ENCODE measurements around the gene SUN1. TPM values are rescaled to one million over a fixed set of nuclear protein-coding genes. Genes with fewer than 3 reads are reported as not detected.

The SUN1 gene
- total and polyA plus RNA-seq, 9 of the 15 experiments (the other 6 are each of a cell fraction or from before 2014, with no cell fraction given), result 36.8 to 132 (median 62.3) TPM

GRCh38 chr7:785416-785815 is 46.9 kb upstream of the SUN1 start:
- intact Hi-C loops (cut with micrococcal nuclease) (loop anchor here (10.0 kb wide), 1 partner anchor 179 kb away; no protein-coding TSS in a partner anchor), in situ Hi-C loops (cut with MboI) (loop anchor here (5.0 kb wide), 1 partner anchor 87 kb away; no protein-coding TSS in a partner anchor)
- no peaks in the 10 kb centered on the region for H3K9me1 ChIP-seq (ENCODE audit: control insufficient read depth, insufficient read depth, low read length)
- no peak overlapping the region for H3K4me3 ChIP-seq
- H4K20me1 ChIP-seq (replicated peaks; ENCODE audit: control insufficient read depth, insufficient read depth, low read length), result no peaks in the 10 kb centered on the region
- FAIRE-seq, result no peak
- H3K9ac ChIP-seq (ENCODE audit: insufficient read depth in 1 of 2, low read depth in 2 of 2, low read length in 2 of 2), result no peak overlapping the region
- no peak overlapping the region; the same call in 2 of the 3 replicates for H3K27ac ChIP-seq (ENCODE audit: extremely low read depth, low read depth, low read length)
- no peaks in the 10 kb centered on the region for H3K27me3 ChIP-seq (ENCODE audit: control insufficient read depth in 2 of 2, insufficient read depth in 2 of 2, low read length in 2 of 2)
- no peaks in the 10 kb centered on the region for H3K79me2 ChIP-seq (ENCODE audit: control insufficient read depth, insufficient read depth, low read length)
- no peak for ATAC-seq
- H3K9me3 ChIP-seq (replicated peaks; ENCODE audit: control insufficient read depth, insufficient read depth, low read depth, low read length), result no peaks in the 10 kb centered on the region
- BruUV-seq (replicated peaks), result no TSS peak
- peaks cover 0 to 6% of the 10 kb centered on the region in 2 experiments; a peak in 1 of 5 replicates for H3K4me1 ChIP-seq (replicated peaks in 1 of 2; ENCODE audit: control insufficient read depth in 2 of 2, insufficient read depth in 2 of 2, low read length in 2 of 2)
- no peak overlapping the region for H2AFZ ChIP-seq (ENCODE audit: low read depth, low read length)
- POLR2A ChIA-PET, result no interaction called here
- H3K36me3 ChIP-seq (ENCODE audit: control insufficient read depth, insufficient read depth, low read length), result peaks cover 72% of the 10 kb centered on the region
- 97% methylated on average over 10 of the region's 10 CpGs for WGBS (ENCODE audit: insufficient coverage, low coverage, missing lambda C conversion rate)
- no peak overlapping the region for H3K4me2 ChIP-seq (ENCODE audit: insufficient read depth, low read length)
- DNase-seq (ENCODE audit: extremely low read depth in 1 of 4, low spot score in 3 of 4), result no peak
- CTCF ChIA-PET (ENCODE audit: low intra/inter-chr PET ratio), result interaction anchor here (1.5 to 1.8 kb wide), 2 partner anchors 88 to 281 kb away, joined by 4 to 13 read pairs; no protein-coding TSS in a partner anchor
- TF ChIP-seq ID3 (CRISPR knock-in tag; IDR thresholded peaks at IDR 0.05), result no peak
- TF ChIP-seq ID3 (tag; IDR thresholded peaks at IDR 0.05), result no peak
- TF ChIP-seq GATAD2A (IDR thresholded peaks at IDR 0.05), result no peak
- TF ChIP-seq WHSC1 (IDR thresholded peaks at IDR 0.05; ENCODE audit: low read length), result no peak
- TF ChIP-seq CHAMP1 (IDR thresholded peaks at IDR 0.05), result no peak
- no peak for TF ChIP-seq NONO (IDR thresholded peaks at IDR 0.05; ENCODE audit: low read depth in 2 of 2, low read length in 1 of 2)
- TF ChIP-seq IRF9 (tag; IDR thresholded peaks at IDR 0.05), result no peak
- TF ChIP-seq MYC (IDR thresholded peaks at IDR 0.05; ENCODE audit: low read depth, low read length), result no peak
- TF ChIP-seq MYC (CRISPR knock-in tag; IDR thresholded peaks at IDR 0.05; ENCODE audit: borderline replicate concordance, low read depth), result no peak
- TF ChIP-seq ZNF609 (CRISPR knock-in tag; IDR thresholded peaks at IDR 0.05; ENCODE audit: borderline replicate concordance), result no peak
- no peak for TF ChIP-seq ZBTB43 (CRISPR knock-in tag; IDR thresholded peaks at IDR 0.05)
